ENCODE measurements around the gene AK3.

The AK3 gene

DNA sequence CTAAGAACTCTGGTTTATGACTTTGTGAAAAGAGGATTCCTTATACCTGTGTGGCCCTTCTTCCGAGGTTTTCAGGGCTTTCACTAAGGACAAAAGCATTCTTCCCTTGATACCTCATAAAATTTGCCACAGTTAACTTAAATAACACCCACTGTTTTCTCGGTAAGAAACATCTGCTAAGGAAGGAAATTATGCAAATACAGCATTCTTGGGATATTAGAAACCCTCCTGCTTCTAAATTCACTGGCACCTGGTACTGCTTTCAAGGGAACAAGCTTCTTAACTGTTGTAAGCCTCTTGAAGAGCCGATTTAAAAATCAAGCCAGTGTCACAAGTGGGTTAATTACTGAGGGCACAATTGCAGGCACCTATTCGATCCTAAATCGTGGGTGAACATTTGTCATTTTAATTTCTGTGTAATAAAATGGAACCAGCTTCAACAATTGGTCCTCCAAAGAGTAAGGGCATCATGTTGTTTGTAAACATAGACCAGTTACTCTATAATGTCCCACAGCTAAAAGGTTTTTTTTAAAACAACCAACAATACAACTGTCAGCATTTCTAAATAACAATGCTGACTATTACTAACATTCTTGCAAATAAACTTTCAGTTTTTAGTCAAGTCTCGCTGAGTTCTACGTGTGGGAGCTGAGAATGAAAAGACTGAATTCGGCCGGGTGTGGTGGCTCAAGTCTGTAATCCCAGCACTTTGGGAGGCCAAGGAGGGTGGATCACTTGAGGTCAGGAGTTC is 26.6 kb downstream of the AK3 start:
- Histone ChIP-seq H3K4me3 (no peak overlapping the region), H3K27me3 (no peaks in the 10 kb centered on the region), H4K20me1 (0 out of 2 replicates have a peak, but pooled peaks cover 4% of the 10 kb centered on the region), H3K27ac (no peak overlapping the region), H3K9ac (no peak overlapping the region), H3K4me1 (peaks cover 8% of the 10 kb centered on the region; the same call in 1 of the 2 replicates), H3K36me3 (peaks cover 94% of the 10 kb centered on the region), H3K9me3 (no peaks in the 10 kb centered on the region; the same call in 1 of the 2 replicates), H3K4me2 (no peak overlapping the region)
- TF ChIP-seq Cebpa-rat (IDR thresholded peaks at IDR 0.05), result no peak

DNA sequence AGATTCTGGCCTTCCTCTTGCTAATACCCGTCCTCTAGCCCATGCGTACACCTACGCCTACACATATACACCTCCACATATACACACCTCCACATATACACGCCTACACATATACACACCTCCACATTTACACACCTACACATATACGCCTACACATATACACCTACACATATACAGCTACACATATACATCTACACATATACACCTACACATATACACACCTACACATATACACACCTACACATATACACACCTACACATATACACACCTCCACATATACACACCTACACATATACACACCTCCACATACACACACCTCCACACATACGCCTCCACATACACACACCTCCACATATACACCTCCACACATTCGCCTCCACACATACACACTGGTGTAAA is 27.2 kb downstream of the AK3 start:
- no peak overlapping the region for H3K9ac ChIP-seq
- no peak overlapping the region for H3K4me3 ChIP-seq
- peaks cover 8% of the 10 kb centered on the region; the same call in 1 of the 2 replicates for H3K4me1 ChIP-seq
- H3K9me3 ChIP-seq, result no peaks in the 10 kb centered on the region; the same call in 1 of the 2 replicates
- H3K36me3 ChIP-seq, result peaks cover 92% of the 10 kb centered on the region
- no peak for TF ChIP-seq Cebpa-rat (IDR thresholded peaks at IDR 0.05)
- H3K27ac ChIP-seq, result no peak overlapping the region
- H4K20me1 ChIP-seq, result 0 out of 2 replicates have a peak, but pooled peaks cover 4% of the 10 kb centered on the region
- H3K4me2 ChIP-seq, result no peak overlapping the region
- H3K27me3 ChIP-seq, result no peaks in the 10 kb centered on the region

DNA sequence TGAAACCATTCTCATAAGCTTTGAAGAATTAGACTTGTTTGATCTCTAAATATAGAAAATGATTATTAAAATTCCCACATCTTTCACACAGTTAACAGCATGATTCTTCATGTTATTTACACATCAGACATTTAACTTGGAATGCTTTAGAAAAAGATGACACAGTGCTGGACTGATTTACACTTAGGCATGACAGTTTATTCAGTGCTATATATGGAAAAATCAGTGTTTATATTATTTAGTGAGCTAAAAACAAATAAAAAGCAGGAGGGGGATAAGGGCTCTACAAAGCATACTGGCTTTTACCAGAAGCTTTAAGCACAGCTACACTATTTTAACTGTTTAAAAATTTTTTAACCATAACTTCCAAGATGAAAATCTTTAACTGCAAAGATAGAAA is 31.6 kb downstream of the AK3 start:
- no peak overlapping the region for H3K4me3 ChIP-seq
- TF ChIP-seq Cebpa-rat (IDR thresholded peaks at IDR 0.05), result no peak
- H3K27me3 ChIP-seq, result no peaks in the 10 kb centered on the region
- no peak overlapping the region for H3K4me2 ChIP-seq
- H3K4me1 ChIP-seq, result peaks cover 2% of the 10 kb centered on the region; the same call in 1 of the 2 replicates
- peaks cover 75% of the 10 kb centered on the region for H3K36me3 ChIP-seq
- H3K9me3 ChIP-seq, result no peaks in the 10 kb centered on the region; the same call in 1 of the 2 replicates
- no peaks in the 10 kb centered on the region for H4K20me1 ChIP-seq
- no peak overlapping the region for H3K9ac ChIP-seq
- H3K27ac ChIP-seq, result no peak overlapping the region

- Histone ChIP-seq H4K20me1 (no peaks in the 10 kb centered on the region), H3K4me1 (no peaks in the 10 kb centered on the region), H3K27ac (no peak overlapping the region), H3K27me3 (no peaks in the 10 kb centered on the region), H3K9ac (no peak overlapping the region), H3K4me2 (no peak overlapping the region), H3K9me3 (no peaks in the 10 kb centered on the region), H3K4me3 (no peak overlapping the region), H3K36me3 (peaks cover 74% of the 10 kb centered on the region)
- TF ChIP-seq Cebpa-rat (IDR thresholded peaks at IDR 0.05), result no peak
Observed at GRCh38 chr9:4706971-4707622, 33.9 kb downstream of the AK3 start.

- Histone ChIP-seq H3K9me3 (no peaks in the 10 kb centered on the region), H3K27ac (no peak overlapping the region), H4K20me1 (no peaks in the 10 kb centered on the region), H3K9ac (no peak overlapping the region), H3K27me3 (no peaks in the 10 kb centered on the region), H3K4me3 (no peak overlapping the region), H3K4me1 (no peaks in the 10 kb centered on the region), H3K4me2 (no peak overlapping the region), H3K36me3 (peaks cover 76% of the 10 kb centered on the region)
- TF ChIP-seq Cebpa-rat (IDR thresholded peaks at IDR 0.05), result no peak
Observed at GRCh38 chr9:4706021-4706420, 35.0 kb downstream of the AK3 start.

DNA sequence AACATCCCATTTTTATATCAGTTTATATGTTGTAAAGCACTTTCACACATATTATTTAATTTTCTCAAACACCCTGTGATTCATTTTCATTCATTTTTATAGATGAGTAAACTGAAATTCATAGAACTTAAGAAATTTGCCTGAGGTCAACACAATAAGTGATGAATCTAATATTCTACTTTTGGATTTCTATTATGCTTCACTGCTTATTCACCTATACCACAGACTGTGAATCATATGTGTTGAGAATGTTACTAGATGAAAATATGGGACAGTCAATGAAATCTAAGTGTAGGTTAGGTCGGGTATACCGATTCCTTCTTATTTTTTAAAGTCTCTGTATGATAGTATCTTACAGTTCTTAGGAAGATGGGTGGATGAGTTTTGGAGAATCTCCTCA is 36.9 kb downstream of the AK3 start:
- no peaks in the 10 kb centered on the region for H3K27me3 ChIP-seq
- H3K4me3 ChIP-seq, result no peak overlapping the region
- H3K4me1 ChIP-seq, result no peaks in the 10 kb centered on the region
- peaks cover 76% of the 10 kb centered on the region for H3K36me3 ChIP-seq
- no peaks in the 10 kb centered on the region for H4K20me1 ChIP-seq
- TF ChIP-seq Cebpa-rat (IDR thresholded peaks at IDR 0.05), result no peak
- no peak overlapping the region for H3K4me2 ChIP-seq
- no peak overlapping the region for H3K27ac ChIP-seq
- H3K9me3 ChIP-seq, result no peaks in the 10 kb centered on the region
- no peak overlapping the region for H3K9ac ChIP-seq

GRCh38 chr9:4701526-4701925 is 39.5 kb downstream of the AK3 start:
- Histone ChIP-seq H3K4me3 (no peak overlapping the region), H3K4me2 (no peak overlapping the region), H3K27me3 (no peaks in the 10 kb centered on the region), H3K9me3 (no peaks in the 10 kb centered on the region), H3K36me3 (peaks cover 84% of the 10 kb centered on the region), H3K27ac (no peak overlapping the region), H4K20me1 (no peaks in the 10 kb centered on the region), H3K4me1 (no peaks in the 10 kb centered on the region), H3K9ac (no peak overlapping the region)
- no peak for TF ChIP-seq Cebpa-rat (IDR thresholded peaks at IDR 0.05)

DNA sequence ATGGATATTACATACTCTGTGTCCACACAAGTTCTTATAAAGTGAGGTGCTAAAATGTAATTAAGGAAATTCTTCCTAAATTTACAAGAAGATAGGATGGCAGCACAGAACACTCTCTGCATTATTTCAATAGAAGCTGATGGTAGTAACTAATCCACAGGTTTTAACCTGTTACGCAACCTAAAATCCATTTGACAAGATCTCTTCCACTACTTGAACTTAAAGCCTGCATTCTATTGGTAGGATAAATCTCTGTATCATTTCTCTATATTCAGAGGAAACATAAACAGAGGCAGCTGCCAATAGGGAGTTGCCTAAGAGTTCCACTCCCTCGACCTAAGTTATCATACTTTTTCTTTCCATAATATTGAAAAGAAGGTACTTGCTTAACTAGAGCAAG is 40.1 kb downstream of the AK3 start:
- peaks cover 85% of the 10 kb centered on the region for H3K36me3 ChIP-seq
- H3K27ac ChIP-seq, result no peak overlapping the region
- no peaks in the 10 kb centered on the region for H3K4me1 ChIP-seq
- no peak overlapping the region for H3K9ac ChIP-seq
- H3K27me3 ChIP-seq, result no peaks in the 10 kb centered on the region
- H3K4me3 ChIP-seq, result no peak overlapping the region
- no peak; the same call in 1 of the 2 replicates for TF ChIP-seq Cebpa-rat (IDR thresholded peaks at IDR 0.05)
- H3K4me2 ChIP-seq, result no peak overlapping the region
- 0 out of 2 replicates have a peak, but pooled peaks cover 1% of the 10 kb centered on the region for H4K20me1 ChIP-seq
- no peaks in the 10 kb centered on the region for H3K9me3 ChIP-seq

DNA sequence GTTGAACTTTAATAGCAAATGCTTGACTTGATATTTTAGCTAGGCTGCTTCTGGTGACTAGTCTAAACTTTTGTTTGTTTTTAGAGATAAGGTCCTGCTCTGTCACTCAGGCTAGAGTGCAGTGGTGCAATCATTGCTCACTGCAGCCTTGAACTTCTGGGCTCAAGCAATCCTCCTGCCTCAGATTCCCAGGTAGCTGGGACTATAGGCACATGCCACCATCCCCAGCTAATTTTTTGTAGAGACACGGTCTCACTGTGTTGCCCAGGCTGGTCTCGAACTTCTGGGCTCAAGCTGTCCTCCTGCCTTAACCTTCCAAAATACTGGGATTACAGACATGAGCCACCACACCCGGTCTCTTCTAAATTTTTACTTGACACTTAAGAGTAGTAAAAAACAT is 40.9 kb downstream of the AK3 start:
- Histone ChIP-seq H3K36me3 (peaks cover 89% of the 10 kb centered on the region), H3K4me2 (no peak overlapping the region), H3K4me3 (no peak overlapping the region), H4K20me1 (0 out of 2 replicates have a peak, but pooled peaks cover 9% of the 10 kb centered on the region), H3K27me3 (no peaks in the 10 kb centered on the region), H3K27ac (no peak overlapping the region), H3K9ac (no peak overlapping the region), H3K4me1 (no peaks in the 10 kb centered on the region), H3K9me3 (no peaks in the 10 kb centered on the region)
- no peak for TF ChIP-seq Cebpa-rat (IDR thresholded peaks at IDR 0.05)

DNA sequence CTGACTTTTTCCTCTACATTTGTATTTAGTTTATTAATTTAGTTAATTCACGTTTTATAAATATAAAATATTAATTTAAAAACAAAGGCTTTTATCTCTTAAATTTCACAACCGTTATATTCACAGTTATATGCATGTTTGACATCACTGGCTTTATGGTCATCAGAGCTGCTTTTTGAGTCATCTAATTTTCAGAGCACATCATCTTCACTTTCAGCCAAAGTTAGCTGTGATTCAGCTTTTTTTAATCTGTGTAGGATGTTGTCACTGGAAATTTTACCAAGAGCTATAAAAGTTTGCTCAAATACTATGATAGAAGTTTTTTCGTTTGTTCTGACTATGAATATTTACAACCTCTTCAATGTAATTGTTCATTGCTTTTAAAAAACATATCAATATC is 49.2 kb downstream of the AK3 start:
- Histone ChIP-seq H3K4me3 (no peak overlapping the region), H3K9ac (no peak overlapping the region), H3K27me3 (no peaks in the 10 kb centered on the region), H3K4me1 (no peaks in the 10 kb centered on the region), H3K9me3 (no peaks in the 10 kb centered on the region), H3K36me3 (peaks cover 72% of the 10 kb centered on the region), H3K27ac (no peak overlapping the region), H4K20me1 (peaks cover 48% of the 10 kb centered on the region; the same call in 1 of the 2 replicates), H3K4me2 (no peak overlapping the region)
- no peak for TF ChIP-seq Cebpa-rat (IDR thresholded peaks at IDR 0.05)

Measured in BLaER1 (cell line).